ENCODE results near the gene CPT1B. TPM values are rescaled to one million over a fixed set of nuclear protein-coding genes. Genes with fewer than 3 reads are reported as not detected.

CPT1B gene
- total RNA-seq, 6 donors from 2014 or later, result 7.3 to 54.5 (median 19.4) TPM

DNA sequence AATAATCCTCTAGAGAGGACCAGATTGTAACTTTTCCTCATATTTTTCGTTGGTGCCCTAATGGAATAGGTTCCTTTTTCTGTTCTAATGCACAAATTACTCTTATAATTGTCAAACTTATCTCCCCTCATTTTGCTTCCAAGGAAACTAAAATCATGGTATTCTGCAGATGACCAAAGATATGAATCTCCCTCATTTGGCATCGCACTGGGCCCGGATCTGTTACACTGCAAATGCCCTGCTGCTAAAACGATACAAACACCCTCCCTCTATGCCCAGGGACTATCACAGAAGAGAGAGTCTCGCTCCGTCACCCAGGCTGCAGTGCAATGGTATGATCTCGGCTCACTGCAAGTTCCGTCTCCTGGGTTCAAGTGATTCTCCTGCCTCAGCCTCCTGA is 24.9 kb downstream of the CPT1B start:
- H3K27ac ChIP-seq, result no peak overlapping the region
- peaks cover 0 to 9% (median 4%) of the 10 kb centered on the region in 4 donors for H3K27me3 ChIP-seq
- no peak overlapping the region for H3K4me3 ChIP-seq
- no peak for ATAC-seq (ENCODE audit: low FRiP score in 2 of 2)
- DNase-seq, result no peak
- H3K9me3 ChIP-seq, result no peaks in the 10 kb centered on the region
- no peaks in the 10 kb centered on the region for H3K36me3 ChIP-seq
- TF ChIP-seq EP300 (IDR thresholded peaks at IDR 0.05) (no peak), POLR2A (IDR thresholded peaks at IDR 0.05) (no peak)
- TF ChIP-seq, protein P1, sequence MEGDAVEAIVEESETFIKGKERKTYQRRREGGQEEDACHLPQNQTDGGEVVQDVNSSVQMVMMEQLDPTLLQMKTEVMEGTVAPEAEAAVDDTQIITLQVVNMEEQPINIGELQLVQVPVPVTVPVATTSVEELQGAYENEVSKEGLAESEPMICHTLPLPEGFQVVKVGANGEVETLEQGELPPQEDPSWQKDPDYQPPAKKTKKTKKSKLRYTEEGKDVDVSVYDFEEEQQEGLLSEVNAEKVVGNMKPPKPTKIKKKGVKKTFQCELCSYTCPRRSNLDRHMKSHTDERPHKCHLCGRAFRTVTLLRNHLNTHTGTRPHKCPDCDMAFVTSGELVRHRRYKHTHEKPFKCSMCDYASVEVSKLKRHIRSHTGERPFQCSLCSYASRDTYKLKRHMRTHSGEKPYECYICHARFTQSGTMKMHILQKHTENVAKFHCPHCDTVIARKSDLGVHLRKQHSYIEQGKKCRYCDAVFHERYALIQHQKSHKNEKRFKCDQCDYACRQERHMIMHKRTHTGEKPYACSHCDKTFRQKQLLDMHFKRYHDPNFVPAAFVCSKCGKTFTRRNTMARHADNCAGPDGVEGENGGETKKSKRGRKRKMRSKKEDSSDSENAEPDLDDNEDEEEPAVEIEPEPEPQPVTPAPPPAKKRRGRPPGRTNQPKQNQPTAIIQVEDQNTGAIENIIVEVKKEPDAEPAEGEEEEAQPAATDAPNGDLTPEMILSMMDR (IDR thresholded peaks at IDR 0.05), result no peak
- WGBS, 2 donors, result 83 to 90% methylated on average over 8 of the region's 8 CpGs
- peaks cover 7 to 11% (median 9%) of the 10 kb centered on the region in 4 donors for H3K4me1 ChIP-seq

DNA sequence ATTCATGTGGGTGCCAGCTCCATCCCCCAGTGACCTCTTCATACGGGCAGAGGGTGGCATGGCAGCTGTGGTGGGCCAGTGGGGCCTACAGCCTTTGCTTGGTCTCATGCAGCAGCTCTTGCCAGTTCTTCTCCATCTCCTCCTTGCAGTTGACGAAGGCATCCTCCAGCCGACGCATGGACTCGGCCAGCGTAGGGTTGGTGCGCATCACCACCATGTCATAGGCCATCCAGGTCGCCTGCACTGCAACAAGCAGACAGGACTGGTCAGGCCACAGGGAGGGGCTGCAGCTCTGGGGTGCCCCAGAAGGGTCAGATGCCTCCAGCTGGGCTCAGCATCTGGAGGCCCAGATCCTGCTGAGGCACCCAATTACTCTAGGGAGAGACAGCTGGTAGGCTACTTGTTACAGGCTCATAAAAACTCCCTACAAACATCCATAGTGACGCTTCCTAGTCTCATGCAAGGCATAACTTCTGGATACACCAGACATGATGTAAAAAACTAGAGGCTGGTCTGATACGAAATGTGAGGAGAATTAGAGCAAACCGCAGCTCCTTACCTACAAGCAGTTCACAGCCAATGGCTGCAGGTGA is 27.0 kb downstream of the CPT1B start:
- peak in 1 of 2 donors; percentile 67 for DNase-seq
- no peak for ATAC-seq (ENCODE audit: low FRiP score in 2 of 2)

GRCh38 chr22:50550395-50550794 is 27.8 kb downstream of the CPT1B start:
- Histone ChIP-seq H3K9me3 (no peaks in the 10 kb centered on the region), H3K27me3 (peaks cover 0 to 29% (median 9%) of the 10 kb centered on the region in 4 donors), H3K36me3 (no peaks in the 10 kb centered on the region), H3K4me3 (no peak overlapping the region), H3K27ac (no peak overlapping the region), H3K4me1 (peaks cover 7 to 29% (median 17%) of the 10 kb centered on the region in 4 donors)
- ATAC-seq (ENCODE audit: low FRiP score in 2 of 2) (no peak), DNase-seq (no peak)
- 91 to 97% methylated on average over 6 to 8 of the region's 8 CpGs for WGBS, 2 donors
- no peak for TF ChIP-seq POLR2AphosphoS5 (IDR thresholded peaks at IDR 0.05)
- TF ChIP-seq EP300 (IDR thresholded peaks at IDR 0.05), result no peak
- TF ChIP-seq, protein P1 (IDR thresholded peaks at IDR 0.05), result no peak
- TF ChIP-seq POLR2A (IDR thresholded peaks at IDR 0.05), result no peak

More for the DNA sequence above, 27.0 kb downstream of the CPT1B start:
- H3K4me1 ChIP-seq, result peaks cover 7 to 26% (median 15%) of the 10 kb centered on the region in 4 donors
- TF ChIP-seq, protein P1 (IDR thresholded peaks at IDR 0.05), result no peak
- H3K27ac ChIP-seq, result no peak overlapping the region
- peaks cover 0 to 26% (median 9%) of the 10 kb centered on the region in 4 donors for H3K27me3 ChIP-seq
- WGBS, 2 donors, result 89 to 95% methylated on average over 11 of the region's 11 CpGs
- H3K36me3 ChIP-seq, result no peaks in the 10 kb centered on the region
- no peaks in the 10 kb centered on the region for H3K9me3 ChIP-seq
- no peak overlapping the region for H3K4me3 ChIP-seq

GRCh38 chr22:50548921-50549790 is 29.1 kb downstream of the CPT1B start:
- Histone ChIP-seq H3K36me3 (no peaks in the 10 kb centered on the region), H3K4me1 (peaks cover 15 to 41% (median 29%) of the 10 kb centered on the region in 4 donors), H3K9me3 (no peaks in the 10 kb centered on the region), H3K4me3 (peak overlapping the region in 3 of 4 donors; percentile 27 to 45 (median 41)), H3K27ac (peak overlapping the region; percentile 22 to 59 (median 40)), H3K27me3 (peaks cover 0 to 29% (median 9%) of the 10 kb centered on the region in 4 donors)
- 70 to 78% methylated on average over 2 to 45 of the region's 68 CpGs for WGBS, 2 donors
- peak in 1 of 2 donors; percentile 81 for DNase-seq
- no peak for ATAC-seq (ENCODE audit: low FRiP score in 2 of 2)
- TF ChIP-seq EP300 (IDR thresholded peaks at IDR 0.05) (no peak), POLR2A (IDR thresholded peaks at IDR 0.05) (no peak)
